HCT116 (cell line): Measurements from ENCODE around the gene NOTCH1. TPM values are rescaled to one million over a fixed set of nuclear protein-coding genes. Genes with fewer than 3 reads are reported as not detected.

Experiments used
- ATAC-seq: fragments of 200-7000 bp; cut with Tn5 transposase; 2 replicates; pipeline ENCODE4 v1.9.1; 2020; ENCODE audit warnings: mild to moderate bottlenecking, moderate library complexity
- BruUV-seq: library from RNA; stranded (reverse); fragments of 400-500 nt; replicated peaks from 2 replicates; lab custom pipeline; 2021; lab: Mats Ljungman, UMichigan
- CTCF ChIA-PET: fragments of 300-600 bp; sonication (Branson Sonifier 250); formaldehyde crosslinking; loops from one replicate; lab custom pipeline; 2021; ENCODE audit warnings: antibody characterized with exemption; lab: Charles Lee
- POLR2A ChIA-PET: fragments of 300-600, 350-600 bp; sonication (Branson Sonifier 250); formaldehyde crosslinking; loops from one replicate; lab custom pipeline; 2021; ENCODE audit warnings: antibody characterized with exemption; lab: Charles Lee
- RAD21 ChIA-PET, 2 experiments: fragments of 300-600 bp; sonication (Branson Sonifier 250); formaldehyde crosslinking; loops; one replicate each; lab custom pipeline; 2023; ENCODE audit warnings: low total read pairs in 2 of 2; ENCODE audit not compliant: uncharacterized antibody in 2 of 2, unreplicated experiment in 2 of 2, low non-redundant PET in 1 of 2; lab: Charles Lee
- DNase-seq: peaks from one replicate; pipeline ENCODE4 v3.0.0-alpha.2; 2010; ENCODE audit warnings: low read depth, low spot score
- H2AFZ ChIP-seq: fragments of 200-600 bp; shearing (Covaris generic), sonication (generic); 2 replicates; pipeline ENCODE4 v1.6.1; 2017; ENCODE audit warnings: low read depth, mixed run types, mixed read lengths, antibody characterized with exemption, low read length; ENCODE audit not compliant: poor library complexity, severe bottlenecking
- H3K27ac ChIP-seq: 2 replicates; pipeline ENCODE4 v1.5.1; 2012; ENCODE audit warnings: low read depth, low read length
- H3K27me3 ChIP-seq: fragments of 200-600 bp; sonication (generic); 2 replicates; pipeline ENCODE4 v1.6.1; 2016; ENCODE audit warnings: mixed run types, low read length, mixed read lengths; ENCODE audit not compliant: insufficient read depth
- H3K36me3 ChIP-seq, 2 experiments: fragments of 200-500 bp in 1 of 2; fragments of 200-600 bp in 1 of 2; sonication (Bioruptor generic) in 1 of 2; sonication (generic) in 1 of 2; 2 replicates each; pipeline versions ENCODE4 v1.5.1 to v1.6.1; 2014 to 2016; ENCODE audit warnings: low read length in 2 of 2, inconsistent platforms in 1 of 2, mixed read lengths in 1 of 2, mixed run types in 1 of 2; ENCODE audit not compliant: insufficient read depth in 2 of 2, control insufficient read depth in 1 of 2
- H3K4me1 ChIP-seq, 2 experiments: fragments of 200-600 bp in 1 of 2; sonication (generic) in 1 of 2; 2 replicates each; pipeline versions ENCODE4 v1.5.1 to v1.6.1; 2012 to 2017; ENCODE audit warnings: low read length in 2 of 2, inconsistent platforms in 1 of 2, mild to moderate bottlenecking in 1 of 2, mixed read lengths in 1 of 2, mixed run types in 1 of 2, moderate library complexity in 1 of 2; ENCODE audit not compliant: insufficient read depth in 2 of 2, control insufficient read depth in 1 of 2
- H3K4me2 ChIP-seq: fragments of 200-600 bp; sonication (generic); 2 replicates; pipeline ENCODE4 v1.6.1; 2017; ENCODE audit warnings: mixed run types, low read length, mixed read lengths
- H3K4me3 ChIP-seq, 2 experiments: fragments of 200-600 bp in 1 of 2; sonication (generic) in 1 of 2; replicated peaks in 1 of 2; 2 replicates each; pipeline ENCODE4 v1.5.1; 2011 to 2016; ENCODE audit warnings: low read length in 2 of 2, control low read depth in 1 of 2, low read depth in 1 of 2, mild to moderate bottlenecking in 1 of 2, mixed read lengths in 1 of 2, mixed run types in 1 of 2
- H3K79me2 ChIP-seq: fragments of 200-600 bp; sonication (generic); 2 replicates; pipeline ENCODE4 v1.6.1; 2017; ENCODE audit warnings: mild to moderate bottlenecking, mixed run types, low read length, moderate library complexity, mixed read lengths; ENCODE audit not compliant: insufficient read depth
- H3K9ac ChIP-seq: fragments of 200-600 bp; sonication (generic); 2 replicates; pipeline ENCODE4 v1.6.1; 2016; ENCODE audit warnings: low read length, mixed read lengths
- H3K9me2 ChIP-seq: fragments of 200-600 bp; sonication (generic), shearing (Covaris generic); 2 replicates; pipeline ENCODE4 v1.6.1; 2017; ENCODE audit warnings: mixed run types, mild to moderate bottlenecking, moderate library complexity; ENCODE audit not compliant: insufficient read depth
- H3K9me3 ChIP-seq, 2 experiments: fragments of 200-500 bp in 1 of 2; fragments of 200-600 bp in 1 of 2; sonication (Bioruptor generic) in 1 of 2; sonication (generic) in 1 of 2; 2 replicates each; pipeline ENCODE4 v1.6.1; 2014 to 2017; ENCODE audit warnings: low read length in 2 of 2, mixed read lengths in 2 of 2, inconsistent platforms in 1 of 2, low read depth in 1 of 2, mild to moderate bottlenecking in 1 of 2, mixed run types in 1 of 2, moderate library complexity in 1 of 2; ENCODE audit not compliant: control insufficient read depth in 1 of 2, insufficient read depth in 1 of 2
- H4K20me1 ChIP-seq: fragments of 200-600 bp; sonication (generic), shearing (Covaris generic); 2 replicates; pipeline ENCODE4 v1.6.1; 2017; ENCODE audit warnings: mixed run types, mild to moderate bottlenecking, moderate library complexity; ENCODE audit not compliant: insufficient read depth
- ATF3 ChIP-seq: IDR thresholded peaks from 2 replicates; pipeline ENCODE4 v1.6.1; 2012
- CBX3 ChIP-seq: IDR thresholded peaks from 2 replicates; pipeline ENCODE4 v1.6.1; 2012; ENCODE audit warnings: low read depth
- CEBPB ChIP-seq: IDR thresholded peaks from 2 replicates; pipeline ENCODE4 v1.6.1; 2012; ENCODE audit warnings: low read depth
- CTCF ChIP-seq, 3 experiments: fragments of 200-600 bp in 1 of 3; sonication (generic) in 1 of 3; IDR thresholded peaks in 2 of 3; conservative IDR thresholded peaks in 1 of 3; 2 replicates each; pipeline ENCODE4 v1.5.1; 2012 to 2017; ENCODE audit warnings: low read depth in 2 of 3, low read length in 2 of 3, antibody characterized with exemption in 1 of 3, borderline replicate concordance in 1 of 3, control low read depth in 1 of 3, mild to moderate bottlenecking in 1 of 3, mixed read lengths in 1 of 3, mixed run types in 1 of 3, moderate library complexity in 1 of 3; ENCODE audit not compliant: insufficient read depth in 1 of 3
- EGR1 ChIP-seq: IDR thresholded peaks from 2 replicates; pipeline ENCODE4 v1.6.1; 2012; ENCODE audit warnings: low read depth
- EZH2 ChIP-seq: fragments of 200-600 bp; sonication (generic); IDR thresholded peaks from 2 replicates; pipeline ENCODE4 v1.6.1; 2017; ENCODE audit warnings: antibody characterized with exemption, mixed run types
- POLR2AphosphoS5 ChIP-seq: IDR thresholded peaks from 2 replicates; pipeline ENCODE4 v1.6.1; 2011; ENCODE audit warnings: mild to moderate bottlenecking, low read depth, low read length, moderate library complexity
- RAD21 ChIP-seq: IDR thresholded peaks from 2 replicates; pipeline ENCODE4 v1.6.1; 2012; ENCODE audit warnings: low read depth, mild to moderate bottlenecking
- SIN3A ChIP-seq: IDR thresholded peaks from 2 replicates; pipeline ENCODE4 v1.6.1; 2012; ENCODE audit warnings: low read depth
- SP1 ChIP-seq: IDR thresholded peaks from 2 replicates; pipeline ENCODE4 v1.6.1; 2012; ENCODE audit warnings: low read depth
- YY1 ChIP-seq: IDR thresholded peaks from 2 replicates; pipeline ENCODE4 v1.6.1; 2011; ENCODE audit warnings: low read length, low read depth, moderate library complexity, mild to moderate bottlenecking; ENCODE audit not compliant: insufficient replicate concordance; ENCODE audit errors: extremely low read depth
- ZFX ChIP-seq: fragments of 450-650 bp; IDR thresholded peaks from 2 replicates; pipeline ENCODE4 v1.6.1; 2017
- intact Hi-C: fragments of 100-400 bp; cut with micrococcal nuclease; formaldehyde crosslinking; loops from 2 replicates; pipeline ENCODE4 v1.10.0; 2022
- total RNA-seq: library from RNA; stranded (reverse); gene quantifications from one replicate; pipeline ENCODE4 v1.2.1, GENCODE V29; 2021; ENCODE audit not compliant: unreplicated experiment
- TF ChIP-seq, protein P1 (sequence below): IDR thresholded peaks from 2 replicates; pipeline ENCODE4 v1.6.1; 2012; ENCODE audit warnings: low read depth

Gene NOTCH1
- total RNA-seq, 1 experiment from 2014 or later = 36.2 TPM

GRCh38 chr9:136531186-136531903 lies 14.5 kb downstream of the NOTCH1 start:
- Histone ChIP-seq H3K36me3 (peaks cover 0 to 2% of the 10 kb centered on the region in 2 experiments; a peak in 1 of 4 replicates), H4K20me1 (no peaks in the 10 kb centered on the region), H3K4me1 (peaks cover 40 to 69% of the 10 kb centered on the region in 2 experiments), H3K9me2 (no peaks in the 10 kb centered on the region), H3K27ac (no peak overlapping the region; the same call in 1 of the 2 replicates), H2AFZ (no peak overlapping the region), H3K4me3 (no peak overlapping the region), H3K79me2 (peaks cover 47% of the 10 kb centered on the region), H3K9me3 (no peaks in the 10 kb centered on the region), H3K27me3 (no peaks in the 10 kb centered on the region), H3K9ac (no peak overlapping the region), H3K4me2 (no peak overlapping the region)
- no peak for TF ChIP-seq CTCF (IDR thresholded peaks at IDR 0.05 in 2 of 3, conservative IDR thresholded peaks at IDR 0.05 in 1 of 3; ENCODE audit: borderline replicate concordance in 1 of 3, insufficient read depth in 1 of 3, low read depth in 2 of 3, low read length in 2 of 3)
- TF ChIP-seq, protein P1, sequence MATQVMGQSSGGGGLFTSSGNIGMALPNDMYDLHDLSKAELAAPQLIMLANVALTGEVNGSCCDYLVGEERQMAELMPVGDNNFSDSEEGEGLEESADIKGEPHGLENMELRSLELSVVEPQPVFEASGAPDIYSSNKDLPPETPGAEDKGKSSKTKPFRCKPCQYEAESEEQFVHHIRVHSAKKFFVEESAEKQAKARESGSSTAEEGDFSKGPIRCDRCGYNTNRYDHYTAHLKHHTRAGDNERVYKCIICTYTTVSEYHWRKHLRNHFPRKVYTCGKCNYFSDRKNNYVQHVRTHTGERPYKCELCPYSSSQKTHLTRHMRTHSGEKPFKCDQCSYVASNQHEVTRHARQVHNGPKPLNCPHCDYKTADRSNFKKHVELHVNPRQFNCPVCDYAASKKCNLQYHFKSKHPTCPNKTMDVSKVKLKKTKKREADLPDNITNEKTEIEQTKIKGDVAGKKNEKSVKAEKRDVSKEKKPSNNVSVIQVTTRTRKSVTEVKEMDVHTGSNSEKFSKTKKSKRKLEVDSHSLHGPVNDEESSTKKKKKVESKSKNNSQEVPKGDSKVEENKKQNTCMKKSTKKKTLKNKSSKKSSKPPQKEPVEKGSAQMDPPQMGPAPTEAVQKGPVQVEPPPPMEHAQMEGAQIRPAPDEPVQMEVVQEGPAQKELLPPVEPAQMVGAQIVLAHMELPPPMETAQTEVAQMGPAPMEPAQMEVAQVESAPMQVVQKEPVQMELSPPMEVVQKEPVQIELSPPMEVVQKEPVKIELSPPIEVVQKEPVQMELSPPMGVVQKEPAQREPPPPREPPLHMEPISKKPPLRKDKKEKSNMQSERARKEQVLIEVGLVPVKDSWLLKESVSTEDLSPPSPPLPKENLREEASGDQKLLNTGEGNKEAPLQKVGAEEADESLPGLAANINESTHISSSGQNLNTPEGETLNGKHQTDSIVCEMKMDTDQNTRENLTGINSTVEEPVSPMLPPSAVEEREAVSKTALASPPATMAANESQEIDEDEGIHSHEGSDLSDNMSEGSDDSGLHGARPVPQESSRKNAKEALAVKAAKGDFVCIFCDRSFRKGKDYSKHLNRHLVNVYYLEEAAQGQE = no peak
- TF ChIP-seq CEBPB = no peak
- TF ChIP-seq ZFX = no peak
- no peak for TF ChIP-seq POLR2AphosphoS5
- no peak for TF ChIP-seq SIN3A
- no peak for TF ChIP-seq EZH2
- no peak for TF ChIP-seq CBX3
- TF ChIP-seq YY1 = no peak
- TF ChIP-seq EGR1 = no peak
- no peak for TF ChIP-seq ATF3
- TF ChIP-seq SP1 = no peak
- TF ChIP-seq RAD21 = no peak
- no TSS peak for BruUV-seq
- no peak for DNase-seq
- ChIA-PET CTCF (no interaction called here), POLR2A (no interaction called here), RAD21 (no interaction called here)
- ATAC-seq = no peak
- intact Hi-C loops = no loop called here
